Measurements from ENCODE around the gene FOXS1.
"Not testable (repeated sequence)": the region's sequence is repeated elsewhere in the genome, so short reads cannot be mapped to it uniquely, and the experiment has no call there.

FOXS1 gene

GRCh38 chr20:31840906-31841816, 4.2 kb downstream of the FOXS1 start:
- DNase-seq (ENCODE audit: low read depth in 2 of 2) = no peak

GRCh38 chr20:31839782-31840487, 5.5 kb downstream of the FOXS1 start:
- DNase-seq (ENCODE audit: low read depth in 2 of 2) = no peak

DNA sequence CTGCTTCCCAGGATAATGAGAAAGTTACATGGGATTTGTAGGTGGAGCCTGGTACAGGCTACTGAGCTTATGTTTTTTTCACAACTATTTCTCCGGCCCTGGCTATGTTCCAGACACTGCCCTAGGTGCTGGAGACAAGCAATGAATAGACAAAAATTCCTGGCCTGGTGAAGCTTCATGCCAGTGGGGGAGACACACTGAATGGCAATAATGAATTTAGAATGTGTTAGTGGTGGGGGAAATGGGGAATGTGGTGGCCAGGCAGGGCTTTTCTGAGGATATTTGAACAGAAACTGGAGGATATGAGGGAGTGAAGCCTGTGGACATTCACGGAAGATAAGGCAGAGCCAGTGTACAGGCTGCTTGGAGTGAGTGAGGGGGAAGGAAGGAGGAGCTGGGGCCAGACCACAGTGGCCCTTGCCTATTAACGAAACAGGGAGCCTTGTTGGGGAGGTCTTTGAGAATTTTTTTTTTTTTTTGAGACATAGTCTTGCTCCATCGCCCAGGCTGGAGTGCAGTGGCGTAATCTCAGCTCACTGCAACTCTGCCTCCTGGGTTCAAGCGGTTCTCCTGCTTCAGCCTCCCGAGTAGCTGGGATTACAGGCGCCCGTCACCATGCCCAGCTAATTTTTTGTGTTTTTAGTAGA, 6.6 kb downstream of the FOXS1 start:
- no peak for DNase-seq (ENCODE audit: low read depth in 2 of 2)

- DNase-seq (ENCODE audit: low read depth in 2 of 2) = no peak
These were observed 7.5 kb downstream of the FOXS1 start for GRCh38 chr20:31837896-31838397.

- no peak for DNase-seq (ENCODE audit: low read depth in 2 of 2)
These were observed 8.4 kb downstream of the FOXS1 start for GRCh38 chr20:31836853-31837608.

GRCh38 chr20:31835977-31836852, 9.2 kb downstream of the FOXS1 start:
- peak in 1 of 2 donors; percentile 24 for DNase-seq (ENCODE audit: low read depth in 2 of 2)

DNA sequence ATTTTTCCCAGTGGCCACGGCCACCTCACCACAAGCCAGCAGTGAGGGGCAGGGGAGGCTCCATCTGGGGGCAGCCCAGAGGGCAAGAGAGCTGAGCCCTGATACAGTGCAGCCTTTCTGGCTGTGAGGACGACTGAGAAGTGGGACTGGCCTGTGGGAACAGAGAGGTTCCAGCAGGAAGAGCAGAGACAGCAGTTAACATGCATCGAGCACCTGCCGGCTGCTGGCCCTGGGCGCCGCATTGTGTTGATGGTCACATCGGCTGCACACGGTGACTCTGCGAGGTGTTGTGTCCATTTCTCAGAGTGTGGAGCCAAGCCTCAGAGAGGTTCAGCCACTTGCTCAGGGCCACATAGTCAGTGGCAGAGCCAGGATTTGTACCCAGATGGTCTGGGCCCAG, 9.8 kb downstream of the FOXS1 start:
- DNase-seq (ENCODE audit: low read depth in 2 of 2) = no peak

DNA sequence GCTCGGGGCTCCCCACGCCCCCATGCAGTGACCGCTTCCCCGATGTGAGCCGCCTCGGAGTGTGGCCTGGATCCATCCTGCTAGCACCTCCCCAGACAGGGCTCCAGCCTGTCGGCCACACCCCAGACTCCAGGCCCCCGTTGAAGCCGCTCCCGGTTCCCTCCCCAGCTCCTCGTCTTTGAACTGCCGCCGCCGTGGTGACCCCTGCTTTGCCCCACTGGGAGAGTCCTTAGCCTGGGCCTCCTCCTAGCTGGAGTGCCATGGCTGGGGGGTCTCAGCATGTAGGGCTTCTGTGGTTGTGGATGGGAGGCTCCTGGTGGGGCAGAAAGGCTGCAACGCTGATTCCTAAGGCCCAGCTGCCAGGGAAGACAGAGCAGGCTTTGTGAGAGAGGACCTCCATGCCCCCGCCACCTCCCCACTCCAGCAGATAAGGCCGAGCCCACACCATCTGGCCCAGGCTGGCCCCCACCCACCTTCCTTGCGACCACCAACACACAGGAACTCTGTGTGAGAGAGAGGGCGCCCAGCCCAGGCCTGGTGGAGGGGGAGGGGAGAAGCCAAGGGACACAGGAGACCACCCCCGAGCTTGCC, 11.4 kb downstream of the FOXS1 start:
- DNase-seq (ENCODE audit: low read depth in 2 of 2) = no peak

DNA sequence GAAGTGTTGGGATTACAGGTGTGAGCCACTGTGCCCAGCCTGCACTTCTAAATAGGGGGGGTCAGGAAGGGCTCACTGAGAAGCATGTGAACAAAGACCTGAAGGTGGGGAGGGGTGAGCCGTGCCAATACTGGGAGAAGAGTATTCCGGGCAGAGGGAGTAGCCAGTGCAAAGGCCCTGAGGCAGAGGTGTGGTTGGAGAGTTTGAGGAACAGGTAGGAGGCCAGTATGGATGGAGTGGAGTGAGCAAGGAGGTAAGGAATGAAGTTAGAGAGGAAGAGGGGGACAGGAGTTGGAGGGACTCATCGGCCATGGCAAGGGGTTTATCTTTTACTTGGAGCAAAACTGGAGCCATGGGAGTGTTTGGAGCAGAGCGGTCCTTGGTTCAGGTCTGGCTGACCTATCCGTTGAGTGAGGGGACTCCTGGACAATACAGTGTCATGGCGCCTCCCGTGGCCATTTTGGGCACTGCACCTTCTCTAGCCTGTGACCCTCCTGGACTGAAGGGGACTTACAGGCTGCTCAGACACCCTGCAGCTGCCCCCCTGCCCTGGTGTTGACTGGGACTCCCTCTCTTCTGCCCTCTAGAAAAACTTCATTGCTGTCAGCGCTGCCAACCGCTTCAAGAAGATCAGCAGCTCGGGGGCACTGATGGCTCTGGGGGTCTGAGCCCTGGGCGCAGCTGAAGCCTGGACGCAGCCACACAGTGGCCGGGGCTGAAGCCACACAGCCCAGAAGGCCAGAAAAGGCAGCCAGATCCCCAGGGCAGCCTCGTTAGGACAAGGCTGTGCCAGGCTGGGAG, 12.1 kb downstream of the FOXS1 start:
- peak; percentile 36 to 37 for DNase-seq (ENCODE audit: low read depth in 2 of 2)

DNA sequence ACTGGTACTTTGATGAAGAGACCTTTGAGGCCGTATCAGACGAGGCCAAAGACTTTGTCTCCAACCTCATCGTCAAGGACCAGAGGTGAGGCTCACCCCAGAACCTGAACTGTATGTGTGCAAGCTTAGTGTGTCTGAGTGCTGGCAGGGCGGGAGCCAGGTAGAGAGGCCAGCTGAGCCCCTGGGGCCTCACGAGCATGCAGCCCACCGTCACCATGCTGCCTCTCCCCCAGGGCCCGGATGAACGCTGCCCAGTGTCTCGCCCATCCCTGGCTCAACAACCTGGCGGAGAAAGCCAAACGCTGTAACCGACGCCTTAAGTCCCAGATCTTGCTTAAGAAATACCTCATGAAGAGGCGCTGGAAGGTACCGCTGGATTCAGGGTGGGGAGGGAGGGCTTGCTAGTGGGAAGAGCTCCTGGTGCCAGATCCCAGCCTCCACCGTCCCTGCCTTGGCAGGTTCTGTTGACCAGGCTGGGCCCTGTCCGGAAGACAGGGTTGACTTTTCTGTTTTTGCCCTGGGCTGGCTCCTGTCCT, 13.6 kb downstream of the FOXS1 start:
- no peak for DNase-seq (ENCODE audit: low read depth in 2 of 2)

GRCh38 chr20:31831211-31831610, 14.2 kb downstream of the FOXS1 start:
- no peak for DNase-seq (ENCODE audit: low read depth in 2 of 2)

DNA sequence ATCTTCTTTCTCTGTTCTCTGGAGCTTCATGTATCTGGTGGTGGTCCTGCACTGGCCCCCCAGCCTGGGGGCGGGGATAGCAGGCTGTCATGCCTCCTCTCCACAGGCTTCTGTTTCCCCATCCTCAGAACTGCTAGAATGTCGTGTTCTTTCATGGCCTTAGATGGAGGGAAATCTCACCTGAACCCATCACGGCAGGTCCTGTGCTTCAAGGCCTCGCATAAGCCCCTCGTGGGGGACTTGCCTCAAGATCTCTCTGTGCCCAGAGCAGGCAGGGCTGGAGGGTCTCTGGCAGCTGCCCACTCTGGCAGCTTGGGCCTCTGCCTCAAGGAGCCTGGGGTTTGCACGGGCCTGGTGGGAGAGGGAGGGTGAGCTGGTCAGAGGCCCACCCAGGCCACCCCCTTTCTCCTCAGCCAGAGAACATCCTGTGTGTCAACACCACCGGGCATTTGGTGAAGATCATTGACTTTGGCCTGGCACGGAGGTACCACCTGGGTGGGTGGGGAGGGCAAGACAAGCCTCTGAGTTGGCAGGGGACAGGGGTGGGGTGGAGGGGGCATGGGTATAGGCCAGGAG, 14.9 kb downstream of the FOXS1 start:
- no peak for DNase-seq (ENCODE audit: low read depth in 2 of 2)

GRCh38 chr20:31829731-31830130, 15.7 kb downstream of the FOXS1 start:
- no peak for DNase-seq (ENCODE audit: low read depth in 2 of 2)

DNA sequence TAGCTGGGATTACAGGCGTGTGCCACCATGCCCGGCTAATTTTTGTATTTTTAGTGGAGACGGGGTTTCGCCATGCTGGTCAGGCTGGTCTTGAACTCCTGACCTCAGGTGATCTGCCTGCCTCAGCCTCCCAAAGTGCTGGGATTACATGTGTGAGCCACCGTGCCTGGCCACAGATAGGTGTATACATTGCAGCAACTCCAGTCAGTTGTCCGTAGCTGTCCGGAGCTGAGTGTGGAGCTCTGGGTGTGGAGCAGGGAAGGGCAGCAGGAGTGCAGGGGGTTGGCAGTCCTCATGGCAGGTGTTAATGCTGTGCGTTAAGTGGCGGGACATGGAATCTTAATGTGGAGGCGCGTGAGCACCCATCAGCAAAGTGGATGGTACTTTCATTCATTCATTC, 17.4 kb downstream of the FOXS1 start:
- not testable (repeated sequence) for DNase-seq (ENCODE audit: low read depth in 2 of 2)

DNA sequence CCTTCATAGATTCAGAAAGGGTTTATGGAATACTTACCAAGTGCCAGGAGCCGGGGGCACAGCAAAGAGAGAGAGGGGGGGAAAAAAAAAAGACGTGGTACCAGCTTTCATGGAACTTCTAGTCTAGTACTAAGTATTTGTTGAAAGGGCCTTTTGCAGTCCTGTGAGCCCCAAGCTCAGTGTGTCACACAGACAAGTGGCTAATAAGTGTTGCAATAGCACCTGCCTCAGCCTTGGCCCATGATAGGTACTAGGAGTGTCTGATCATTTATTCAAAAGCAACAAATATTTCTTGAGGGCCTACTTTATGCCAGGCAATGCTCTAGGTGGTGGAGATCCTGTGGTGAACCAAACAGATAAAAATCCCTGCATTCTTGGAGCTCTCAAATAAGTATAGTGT, 18.3 kb downstream of the FOXS1 start:
- no peak for DNase-seq (ENCODE audit: low read depth in 2 of 2)

GRCh38 chr20:31826074-31826473, 19.3 kb downstream of the FOXS1 start:
- no peak for DNase-seq (ENCODE audit: low read depth in 2 of 2)

DNA sequence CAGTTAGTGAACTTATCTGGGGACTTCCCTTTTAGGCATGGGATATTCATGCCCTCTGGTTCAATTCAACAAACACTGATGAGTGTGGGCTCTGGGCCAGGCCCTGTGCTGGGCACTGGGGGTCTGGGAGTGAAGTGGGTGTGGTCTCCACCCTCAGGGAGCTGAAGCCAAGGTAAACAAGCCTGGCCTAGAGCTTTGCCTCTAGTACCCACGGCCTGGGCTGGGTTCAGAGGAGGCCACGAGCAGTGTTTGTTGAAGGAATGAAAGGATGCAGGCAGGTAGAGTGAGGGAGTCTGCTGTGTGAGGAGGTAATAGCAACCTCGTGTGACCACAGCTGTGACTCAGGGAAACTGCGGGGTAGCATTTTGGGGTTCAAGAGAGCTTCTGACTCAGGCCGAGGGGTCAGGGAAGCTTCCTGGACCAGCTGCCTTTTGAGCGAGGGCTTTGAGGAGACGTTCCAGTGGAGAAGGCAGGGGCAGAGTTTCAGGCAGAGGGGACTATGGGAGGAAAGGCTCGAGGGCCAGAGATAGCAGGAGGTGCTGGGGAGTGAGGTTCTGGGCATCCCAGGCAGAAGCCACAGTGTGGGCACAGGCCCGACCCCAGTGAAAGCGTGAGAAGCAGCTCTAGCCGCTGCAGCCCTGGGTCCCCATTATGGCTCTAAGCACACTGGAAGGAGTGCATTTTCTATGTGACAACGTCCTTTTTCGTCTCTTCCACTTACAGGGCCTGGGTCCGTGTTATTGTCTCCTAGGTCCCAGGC, 20.7 kb downstream of the FOXS1 start:
- no peak for DNase-seq (ENCODE audit: low read depth in 2 of 2)

DNA sequence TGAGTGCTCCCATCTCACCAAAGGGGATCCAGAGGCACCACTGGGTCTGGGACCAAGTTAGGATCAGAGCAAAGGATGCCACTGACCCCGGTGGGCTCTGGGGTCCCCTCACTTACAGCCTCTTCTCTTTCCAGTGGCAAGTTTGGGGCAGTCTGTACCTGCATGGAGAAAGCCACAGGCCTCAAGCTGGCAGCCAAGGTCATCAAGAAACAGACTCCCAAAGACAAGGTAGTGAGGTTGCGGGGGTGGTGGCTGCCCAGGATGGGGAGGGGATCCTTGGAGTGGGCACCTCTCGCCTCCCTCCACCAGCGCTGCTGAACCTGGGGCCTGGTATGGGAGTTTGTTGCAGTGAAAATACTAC, 21.3 kb downstream of the FOXS1 start:
- DNase-seq (ENCODE audit: low read depth in 2 of 2) = no peak

All from stimulated activated CD8-positive, alpha-beta memory T cell treated with anti-CD3 and anti-CD28 coated beads, Interleukin-15, amount 100 ng/mL, for 48 hours (primary cell).